NCI-H446 (cell line): Measurements from ENCODE around the gene AMDHD2.
"Not testable (repeated sequence)": the region's sequence is repeated elsewhere in the genome, so short reads cannot be mapped to it uniquely, and the experiment has no call there.

Experiments
- DNase-seq, 2 experiments: peaks; one replicate each; lab custom pipeline; 2025; lab: John Stamatoyannopoulos, UW

AMDHD2 gene

GRCh38 chr16:2580143-2580542 is 60.0 kb downstream of the AMDHD2 start:
- DNase-seq: not testable (repeated sequence)

GRCh38 chr16:2580818-2581217 is 60.6 kb downstream of the AMDHD2 start:
- DNase-seq: not testable (repeated sequence)
